ENCODE data around the gene AP1S2.
A peak's percentile ranks its signal among the peaks of the same experiment; 100 is the strongest.

The AP1S2 gene

GRCh38 chrX:15804563-15804962 is 50.0 kb downstream of the AP1S2 start:
- DNase-seq = no peak

- DNase-seq = no peak
Measured at GRCh38 chrX:15797707-15798106, 56.9 kb downstream of the AP1S2 start.

GRCh38 chrX:15790769-15791290 is 63.8 kb downstream of the AP1S2 start:
- DNase-seq = peak; percentile 2

GRCh38 chrX:15789979-15790768 is 64.4 kb downstream of the AP1S2 start, which contains the start of gene ZRSR2:
Gene ZRSR2, plus strand, starts transcription at chrX:15790484. Its CDS starts 12 bp downstream, at chrX:15790496.
- DNase-seq = peak; percentile 24

GRCh38 chrX:15786915-15787314 is 67.7 kb downstream of the AP1S2 start:
- DNase-seq = no peak

- DNase-seq = no peak
Measured at GRCh38 chrX:15785176-15785750, 69.3 kb downstream of the AP1S2 start.

GRCh38 chrX:15781961-15782699 is 72.5 kb downstream of the AP1S2 start:
- no peak for DNase-seq
